ENCODE measurements around the gene PIK3C2B. TPM values are rescaled to one million over a fixed set of nuclear protein-coding genes. Genes with fewer than 3 reads are reported as not detected.

The PIK3C2B gene
- total RNA-seq, 2 experiments from 2014 or later: 26.2 to 28.4 TPM

- peaks cover 44% of the 10 kb centered on the region for H3K4me1 Mint-ChIP-seq (ENCODE audit: low read depth)
- CTCF ChIA-PET: interaction anchor here (1.3 to 28.2 kb wide), 4 partner anchors 17 to 51 kb away, joined by 4 to 1090 read pairs (median 115); partner anchors contain the start of gene PIK3C2B
- no peaks in the 10 kb centered on the region for H3K27me3 Mint-ChIP-seq (ENCODE audit: low read depth)
These were observed 45.5 kb downstream of the PIK3C2B start for GRCh38 chr1:204448991-204449677.

DNA sequence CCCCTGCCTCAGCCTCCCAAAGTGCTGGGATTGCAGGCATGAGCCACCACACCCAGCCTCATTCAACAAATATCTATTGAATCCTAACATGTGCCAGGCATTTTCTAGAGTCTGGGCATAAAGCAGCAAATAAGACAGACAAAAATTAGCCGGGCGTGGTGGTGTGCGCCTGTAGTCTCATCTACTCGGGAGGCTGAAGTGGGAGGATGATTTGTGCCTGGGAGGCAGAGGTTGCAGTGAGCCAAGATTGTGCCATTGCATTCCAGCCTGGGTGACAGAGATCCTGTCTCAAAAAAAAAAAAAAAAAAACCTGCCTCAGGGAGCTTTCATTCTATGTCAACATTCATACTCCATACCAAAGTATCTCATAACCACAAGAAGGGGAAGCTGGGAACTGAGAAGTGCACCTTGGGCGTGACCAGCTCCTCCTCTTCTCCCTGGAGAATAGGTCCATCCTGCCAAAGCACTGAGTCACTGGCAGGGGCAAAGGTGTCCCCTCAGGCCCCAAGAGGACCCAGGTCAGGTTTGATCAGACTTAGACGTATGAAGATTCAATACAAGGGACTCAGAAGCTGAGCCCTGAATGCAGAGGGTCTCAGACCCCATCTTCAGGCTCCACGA is 46.2 kb downstream of the PIK3C2B start:
- H3K27ac Mint-ChIP-seq: peak overlapping the region; percentile 43
- H3K4me1 Mint-ChIP-seq (ENCODE audit: low read depth): peaks cover 43% of the 10 kb centered on the region
- ChIA-PET POLR2A (interaction anchor here (1.1 to 2.9 kb wide), 2 partner anchors 46 to 50 kb away, joined by 3 to 18 read pairs; partner anchors contain the start of gene PIK3C2B), CTCF (interaction anchor here (1.2 to 28.2 kb wide), 11 partner anchors 9 to 613 kb away, joined by 3 to 1090 read pairs (median 10); partner anchors contain the start of gene PIK3C2B)
- no peaks in the 10 kb centered on the region for H3K9me3 Mint-ChIP-seq (ENCODE audit: insufficient read depth)
- no peak for DNase-seq
- no peak for ATAC-seq
- H3K27me3 Mint-ChIP-seq (ENCODE audit: low read depth): no peaks in the 10 kb centered on the region
- H3K4me3 Mint-ChIP-seq: no peak overlapping the region
- peaks cover 43% of the 10 kb centered on the region for H3K36me3 Mint-ChIP-seq (ENCODE audit: low read depth)

More at GRCh38 chr1:204448991-204449677, 45.5 kb downstream of the PIK3C2B start:
- Mint-ChIP-seq H3K9me3 (ENCODE audit: insufficient read depth) (no peaks in the 10 kb centered on the region), H3K27ac (no peak overlapping the region), H3K36me3 (ENCODE audit: low read depth) (peaks cover 41% of the 10 kb centered on the region), H3K4me3 (no peak overlapping the region)
- POLR2A ChIA-PET: interaction anchor here (1.1 kb wide), 1 partner anchor 50 kb away, joined by 3 read pairs; no protein-coding TSS in a partner anchor
- ATAC-seq (no peak), DNase-seq (no peak)

DNA sequence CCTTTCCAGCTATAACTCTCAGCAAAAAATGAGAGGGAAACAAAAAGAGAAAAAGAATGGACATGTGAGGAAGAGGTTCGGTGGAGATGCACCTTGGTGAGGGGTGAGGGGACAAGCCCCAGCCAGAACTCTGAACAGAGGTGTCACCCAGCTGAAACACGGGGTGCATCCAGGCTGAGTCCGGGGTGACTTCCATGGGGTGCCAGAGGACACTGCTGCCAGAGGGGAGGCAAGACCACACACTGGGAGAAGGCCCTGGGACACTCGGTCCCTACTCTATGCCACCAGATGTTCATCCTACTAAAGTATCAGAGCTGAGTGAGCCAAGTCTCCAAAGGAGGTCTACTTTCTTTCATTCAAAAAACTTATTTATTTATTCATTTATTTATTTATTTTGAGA is 46.9 kb downstream of the PIK3C2B start:
- no peak for DNase-seq
- H3K9me3 Mint-ChIP-seq (ENCODE audit: insufficient read depth): no peaks in the 10 kb centered on the region
- peaks cover 36% of the 10 kb centered on the region for H3K4me1 Mint-ChIP-seq (ENCODE audit: low read depth)
- peak overlapping the region; percentile 43 for H3K27ac Mint-ChIP-seq
- ChIA-PET CTCF (interaction anchor here (1.0 to 28.2 kb wide), 14 partner anchors 9 to 614 kb away, joined by 3 to 1090 read pairs (median 11); partner anchors contain the start of genes MDM4 and PIK3C2B), POLR2A (interaction anchor here (0.5 to 2.9 kb wide), 4 partner anchors 13 to 59 kb away, joined by 3 to 18 read pairs (median 6); partner anchors contain the start of gene PIK3C2B)
- H3K4me3 Mint-ChIP-seq: no peak overlapping the region
- H3K27me3 Mint-ChIP-seq (ENCODE audit: low read depth): no peaks in the 10 kb centered on the region
- ATAC-seq: no peak
- H3K36me3 Mint-ChIP-seq (ENCODE audit: low read depth): peaks cover 44% of the 10 kb centered on the region

GRCh38 chr1:204447190-204447589 is 47.4 kb downstream of the PIK3C2B start:
- ChIA-PET POLR2A (interaction anchor here (0.8 to 2.9 kb wide), 5 partner anchors 47 to 60 kb away, joined by 3 to 18 read pairs (median 4); partner anchors contain the start of gene PIK3C2B), CTCF (interaction anchor here (0.7 to 28.2 kb wide), 25 partner anchors 7 to 614 kb away, joined by 3 to 1090 read pairs (median 7); partner anchors contain the start of genes MDM4 and PIK3C2B)
- Mint-ChIP-seq H3K27ac (no peak overlapping the region), H3K27me3 (ENCODE audit: low read depth) (no peaks in the 10 kb centered on the region), H3K4me3 (no peak overlapping the region), H3K36me3 (ENCODE audit: low read depth) (peaks cover 45% of the 10 kb centered on the region), H3K4me1 (ENCODE audit: low read depth) (peaks cover 35% of the 10 kb centered on the region), H3K9me3 (ENCODE audit: insufficient read depth) (no peaks in the 10 kb centered on the region)
- DNase-seq (no peak), ATAC-seq (no peak)

- ATAC-seq (peak; percentile 93), DNase-seq (peak; percentile 84)
- H3K27ac Mint-ChIP-seq: peak overlapping the region; percentile 81
- ChIA-PET CTCF (interaction anchor here (0.6 to 28.2 kb wide), 27 partner anchors 8 to 361 kb away, joined by 3 to 1090 read pairs (median 6); partner anchors contain the start of genes MDM4 and PIK3C2B), POLR2A (interaction anchor here (0.9 to 2.9 kb wide), 4 partner anchors 47 to 56 kb away, joined by 3 to 18 read pairs (median 4); partner anchors contain the start of gene PIK3C2B)
- H3K36me3 Mint-ChIP-seq (ENCODE audit: low read depth): peaks cover 44% of the 10 kb centered on the region
- no peak overlapping the region for H3K4me3 Mint-ChIP-seq
- H3K9me3 Mint-ChIP-seq (ENCODE audit: insufficient read depth): no peaks in the 10 kb centered on the region
- peaks cover 31% of the 10 kb centered on the region for H3K4me1 Mint-ChIP-seq (ENCODE audit: low read depth)
- H3K27me3 Mint-ChIP-seq (ENCODE audit: low read depth): no peaks in the 10 kb centered on the region
These were observed 48.0 kb downstream of the PIK3C2B start for GRCh38 chr1:204446413-204447111.

- no peak overlapping the region for H3K27ac Mint-ChIP-seq
These were observed 48.7 kb downstream of the PIK3C2B start for GRCh38 chr1:204445860-204446412.

More at GRCh38 chr1:204445860-204446412, 48.7 kb downstream of the PIK3C2B start:
- peak; percentile 45 for ATAC-seq
- H3K4me3 Mint-ChIP-seq: no peak overlapping the region
- ChIA-PET CTCF (interaction anchor here (0.7 to 28.2 kb wide), 21 partner anchors 11 to 361 kb away, joined by 3 to 1090 read pairs (median 7); partner anchors contain the start of genes MDM4 and PIK3C2B), POLR2A (interaction anchor here (1.6 to 2.9 kb wide), 2 partner anchors 48 to 50 kb away, joined by 5 to 18 read pairs; partner anchors contain the start of gene PIK3C2B)
- peak; percentile 60 for DNase-seq
- H3K27me3 Mint-ChIP-seq (ENCODE audit: low read depth): no peaks in the 10 kb centered on the region
- peaks cover 27% of the 10 kb centered on the region for H3K4me1 Mint-ChIP-seq (ENCODE audit: low read depth)
- H3K9me3 Mint-ChIP-seq (ENCODE audit: insufficient read depth): no peaks in the 10 kb centered on the region
- peaks cover 44% of the 10 kb centered on the region for H3K36me3 Mint-ChIP-seq (ENCODE audit: low read depth)

Other genes with a start within 250 kb of the PIK3C2B start
- gene PLEKHA6, start 134.9 kb downstream of the PIK3C2B start, total RNA-seq: under 1 TPM; 0.26 to 0.29 TPM
- gene PPP1R15B, start 83.0 kb downstream of the PIK3C2B start, total RNA-seq: 10 to 100 TPM; 64.7 to 66.0 TPM
- gene MDM4, start 21.6 kb upstream of the PIK3C2B start, total RNA-seq: 10 to 100 TPM; 72.2 to 72.4 TPM
- gene LRRN2, start 190.9 kb upstream of the PIK3C2B start, total RNA-seq: not detected

Measured in activated CD8-positive, alpha-beta T cell treated with anti-CD3 and anti-CD28 coated beads, Interleukin-2, amount 10 ng/mL, durations not matched to agents 7 days and 5 days (primary cell).